ENCODE measurements around the gene KLHL8. TPM values are rescaled to one million over a fixed set of nuclear protein-coding genes. Genes with fewer than 3 reads are reported as not detected.

The KLHL8 gene
- 10 to 100 TPM; 11.2 to 21.8 (median 18.9) TPM for polyA plus RNA-seq (ENCODE audit: insufficient read depth in 1 of 5, insufficient read length in 5 of 5, low replicate concordance in 1 of 5)
- long read RNA-seq, donor 1, full-length matches to known transcripts: 3 of 3 reads
- long read RNA-seq, donor 1, partial matches to known transcripts: 0 of 3 reads
- long read RNA-seq, donor 1, other reads (novel, unspliced or antisense): 0 of 3 reads
- long read RNA-seq, donor 2, full-length matches to known transcripts: 1 of 1 reads
- long read RNA-seq, donor 2, partial matches to known transcripts: 0 of 1 reads
- long read RNA-seq, donor 2, other reads (novel, unspliced or antisense): 0 of 1 reads
- long read RNA-seq, donor 3, full-length matches to known transcripts: 5 of 5 reads
- long read RNA-seq, donor 3, partial matches to known transcripts: 0 of 5 reads
- long read RNA-seq, donor 3, other reads (novel, unspliced or antisense): 0 of 5 reads
- long read RNA-seq, donor 4, full-length matches to known transcripts: 1 of 1 reads
- long read RNA-seq, donor 4, partial matches to known transcripts: 0 of 1 reads
- long read RNA-seq, donor 4, other reads (novel, unspliced or antisense): 0 of 1 reads
- long read RNA-seq, donor 5, full-length matches to known transcripts: 3 of 3 reads
- long read RNA-seq, donor 5, partial matches to known transcripts: 0 of 3 reads
- long read RNA-seq, donor 5, other reads (novel, unspliced or antisense): 0 of 3 reads
- long read RNA-seq, donor 6, full-length matches to known transcripts: 3 of 3 reads
- long read RNA-seq, donor 6, partial matches to known transcripts: 0 of 3 reads
- long read RNA-seq, donor 6, other reads (novel, unspliced or antisense): 0 of 3 reads
- long read RNA-seq, donor 7: 0 reads
- long read RNA-seq, donor 8: 0 reads

GRCh38 chr4:87220094-87220822, at the start of gene KLHL8:
KLHL8 (minus strand) TSS chr4:87220618; CDS start chr4:87195539, 25,079 bp downstream.
- peak; percentile 86 to 87 for DNase-seq

DNA sequence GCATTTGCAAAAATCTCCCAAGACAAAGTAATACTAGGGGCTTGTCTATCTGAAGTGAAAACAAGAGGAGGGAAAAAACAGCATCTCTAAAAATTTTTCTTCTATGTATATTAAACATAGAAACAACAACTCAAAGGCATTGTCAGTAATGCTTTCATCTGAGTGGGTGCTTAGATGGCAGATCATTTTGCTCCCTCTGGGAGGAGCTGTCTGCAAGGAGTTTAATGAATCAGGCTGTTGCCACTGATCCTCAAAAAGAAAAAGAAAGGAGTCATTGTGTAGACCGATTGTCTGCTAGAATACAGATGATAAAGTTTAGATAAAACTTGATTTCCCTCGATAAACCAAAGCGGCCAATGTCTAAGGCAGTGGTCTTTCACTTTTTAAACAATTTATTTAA, 49.7 kb upstream of the KLHL8 start:
- peak; percentile 10 for DNase-seq

DNA sequence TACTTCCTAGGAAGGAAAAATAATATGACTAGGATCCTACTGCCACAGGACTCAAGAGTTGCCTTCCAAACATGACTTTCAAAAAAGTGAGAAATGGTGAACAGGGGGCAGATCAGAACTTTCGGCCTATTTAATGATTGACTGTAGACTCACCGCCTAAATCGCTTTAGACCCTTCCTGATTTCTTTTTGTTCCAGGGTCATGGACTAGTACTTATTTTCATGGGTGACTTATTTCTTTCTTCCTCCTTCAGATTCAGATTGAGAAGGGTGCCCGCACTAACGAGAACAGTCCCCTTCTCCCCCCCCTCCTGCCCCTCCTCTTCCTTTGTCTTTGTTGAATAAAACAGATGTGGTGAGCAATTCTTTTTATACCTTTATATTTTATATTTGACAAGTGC, 48.0 kb upstream of the KLHL8 start:
- no peak for DNase-seq

- DNase-seq: no peak
These were observed 46.6 kb upstream of the KLHL8 start for GRCh38 chr4:87266986-87267385.

- no peak for DNase-seq
These were observed 42.5 kb upstream of the KLHL8 start for GRCh38 chr4:87262886-87263285.

GRCh38 chr4:87260477-87260876, 40.1 kb upstream of the KLHL8 start:
- DNase-seq: no peak

DNA sequence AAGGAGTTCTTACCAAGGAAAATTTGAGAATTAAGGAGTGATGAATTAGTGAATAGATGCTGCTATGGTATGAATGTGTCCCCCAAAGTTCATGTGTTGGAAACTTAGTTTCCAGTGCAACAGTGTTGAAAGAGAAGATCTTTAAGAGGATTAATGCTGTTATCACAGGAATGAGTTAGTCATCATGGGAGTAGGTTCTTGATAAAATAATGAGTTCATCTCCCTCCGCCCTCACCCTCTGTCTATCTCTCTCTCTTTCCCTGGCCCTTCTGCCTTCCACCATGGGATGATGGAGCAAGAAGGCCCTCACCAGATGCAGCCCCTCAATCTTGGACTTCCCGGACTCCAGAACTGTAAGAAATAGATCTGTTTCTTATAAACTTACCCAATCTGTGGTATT, 38.3 kb upstream of the KLHL8 start:
- DNase-seq: no peak

DNA sequence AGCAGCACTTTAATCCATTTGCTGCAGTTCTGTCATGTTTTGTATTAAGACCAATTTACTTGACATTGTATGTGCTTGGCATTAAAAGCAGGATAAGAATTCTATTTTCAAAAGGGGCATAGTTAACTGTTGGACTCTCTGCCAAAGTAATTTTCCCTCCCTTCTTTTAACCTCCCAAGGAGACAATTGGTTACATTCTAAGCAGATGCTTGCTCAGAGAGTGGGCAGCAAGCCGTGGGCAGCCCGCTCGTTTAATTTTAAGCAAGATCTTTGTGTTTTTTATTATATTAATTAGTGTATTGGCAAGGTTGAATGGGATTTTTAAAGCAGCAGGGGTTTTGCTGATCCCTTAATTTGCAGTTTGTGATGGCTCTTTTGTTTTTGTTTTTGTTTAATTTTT, 37.1 kb upstream of the KLHL8 start:
- DNase-seq: no peak

DNA sequence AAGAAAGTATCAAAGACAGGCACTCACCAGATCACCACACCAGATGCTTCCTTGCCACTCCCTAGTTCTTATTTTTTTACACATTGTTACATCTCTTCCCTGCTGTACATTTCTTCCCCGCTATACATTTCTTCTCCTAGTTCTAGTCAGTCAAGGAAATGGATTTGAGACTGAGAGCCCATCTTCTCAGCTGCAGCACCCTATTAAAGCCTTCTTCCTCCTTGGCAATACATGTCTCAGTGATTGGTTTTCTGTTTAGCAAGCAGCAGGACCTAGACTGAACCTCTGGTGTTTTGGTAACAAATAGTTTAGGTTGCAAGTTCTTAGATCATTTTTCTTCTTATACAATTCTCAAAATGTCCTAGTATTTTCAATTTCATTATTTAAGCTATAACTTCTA, 35.3 kb upstream of the KLHL8 start:
- DNase-seq: no peak

DNA sequence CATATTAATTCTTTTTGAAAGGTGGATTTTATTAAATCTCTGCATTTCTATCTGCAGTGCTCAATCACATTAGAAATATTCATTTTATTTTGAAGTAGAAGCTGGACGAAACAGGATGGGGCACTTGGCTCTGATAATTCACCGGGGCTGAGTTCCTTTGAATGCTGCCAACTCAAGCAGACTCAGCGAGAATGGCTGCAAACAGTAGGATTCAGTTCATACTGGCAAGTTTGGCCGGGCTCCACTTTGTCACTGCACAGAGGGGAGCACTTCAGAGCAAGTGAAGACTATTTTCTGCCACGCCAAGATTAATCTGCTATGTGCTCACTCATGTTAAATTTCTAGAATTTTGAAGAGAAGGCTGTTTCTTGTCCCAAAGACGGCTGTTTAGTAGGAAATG, 30.7 kb upstream of the KLHL8 start:
- peak in 1 of 2 donors; percentile 21 for DNase-seq

- no peak for DNase-seq
These were observed 29.9 kb upstream of the KLHL8 start for GRCh38 chr4:87250294-87250693.

DNA sequence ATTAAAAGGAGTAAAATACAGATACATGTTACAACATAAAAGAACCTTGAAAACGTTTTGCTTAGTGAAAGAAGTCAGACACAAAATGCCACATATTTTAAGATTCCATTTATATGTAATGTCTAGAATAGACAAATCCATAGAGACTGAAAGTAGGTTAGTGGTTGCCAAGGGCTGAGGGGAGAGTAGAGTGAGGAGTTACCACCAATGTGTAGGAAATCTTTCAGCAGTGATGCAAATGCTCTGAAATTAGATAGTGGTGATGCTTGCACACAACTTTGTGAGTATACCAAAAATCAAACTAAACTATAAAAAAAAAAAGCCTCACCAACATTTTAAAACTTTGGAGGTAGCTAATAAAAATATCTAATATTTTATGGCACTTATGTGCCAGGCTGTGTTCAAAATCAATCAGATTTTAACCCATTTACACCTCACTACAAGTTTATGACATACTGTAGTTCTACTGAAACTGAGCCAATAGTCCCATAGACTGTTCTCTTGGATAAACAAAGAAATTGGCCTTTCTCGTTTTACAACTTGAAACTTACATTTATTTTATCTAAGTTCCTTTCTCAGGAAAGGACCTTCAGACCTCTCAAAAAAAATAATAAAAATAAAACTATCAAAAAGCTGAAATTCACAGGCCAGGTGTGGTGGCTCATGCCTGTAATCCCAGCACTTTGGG, 29.1 kb upstream of the KLHL8 start:
- DNase-seq: no peak

DNA sequence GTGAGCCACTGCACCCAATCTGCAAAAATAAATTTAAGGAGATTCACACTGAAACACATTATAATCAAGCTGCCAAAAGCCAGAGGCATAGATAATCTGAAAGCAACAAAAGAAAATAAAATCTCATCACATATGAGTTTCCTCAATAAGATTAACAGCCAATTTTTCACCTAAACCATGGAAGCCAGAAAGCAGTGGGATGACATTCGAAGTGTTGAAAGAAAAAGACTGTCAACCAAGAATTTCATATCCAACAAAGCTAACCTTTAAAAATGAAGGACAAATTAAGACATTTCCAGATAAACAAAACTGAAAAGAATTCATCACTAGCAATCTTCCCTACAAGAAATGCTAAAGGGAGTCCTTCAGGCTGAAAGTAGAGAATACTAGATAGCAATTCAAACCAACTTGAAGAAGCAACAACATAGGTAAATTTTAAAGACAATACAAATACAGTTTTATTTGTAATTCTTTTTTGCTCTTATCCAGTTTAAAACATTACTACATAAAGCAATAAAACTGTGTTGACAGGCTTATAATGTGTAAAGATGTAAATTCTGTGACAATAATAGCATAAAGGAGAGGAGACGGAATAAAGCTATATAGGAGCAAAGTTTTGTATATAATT, 23.1 kb upstream of the KLHL8 start:
- no peak for DNase-seq

DNA sequence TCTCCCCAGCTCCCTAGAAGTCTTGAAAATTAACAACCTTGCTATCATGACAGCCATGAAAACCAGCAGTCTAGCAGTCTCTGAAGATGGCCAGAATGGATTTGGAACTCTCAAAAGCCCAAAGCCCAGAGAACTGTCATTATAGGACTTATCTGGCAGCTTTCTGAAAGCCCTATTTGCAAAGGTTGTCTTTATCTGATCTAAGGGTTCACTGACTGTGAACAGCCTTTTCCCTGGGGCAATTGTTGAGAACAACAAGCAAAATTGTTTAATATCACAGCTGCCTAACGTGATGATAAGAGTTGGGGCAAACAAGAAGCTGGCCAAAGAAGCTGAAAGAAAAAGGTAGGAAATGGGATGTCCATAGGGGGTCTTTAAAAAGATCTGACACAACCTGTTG, 20.9 kb upstream of the KLHL8 start:
- no peak for DNase-seq

GRCh38 chr4:87240341-87240740, 19.9 kb upstream of the KLHL8 start:
- no peak for DNase-seq

- no peak for DNase-seq
These were observed 19.4 kb upstream of the KLHL8 start for GRCh38 chr4:87239821-87240220.

- no peak for DNase-seq
These were observed 18.8 kb upstream of the KLHL8 start for GRCh38 chr4:87239194-87239593.

DNA sequence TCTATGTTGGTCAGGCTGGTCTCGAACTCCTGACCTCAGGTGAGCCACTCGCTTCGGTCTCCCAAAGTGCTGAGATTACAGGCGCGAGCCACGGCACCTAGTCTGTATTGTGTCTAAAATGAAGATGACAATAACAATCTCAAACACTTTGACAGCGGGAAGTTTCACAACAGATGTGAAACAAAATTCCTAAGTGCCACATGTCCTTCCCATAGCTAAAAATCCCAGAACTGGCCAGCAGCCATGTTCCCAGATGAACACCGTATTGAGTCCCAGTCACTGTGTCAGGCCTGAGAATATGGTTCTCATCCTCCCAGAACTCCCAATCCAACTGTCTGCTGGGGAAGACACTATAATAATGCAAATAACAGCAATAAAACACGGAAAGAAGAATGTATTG, 16.4 kb upstream of the KLHL8 start:
- DNase-seq: no peak

- no peak for DNase-seq
These were observed 14.7 kb upstream of the KLHL8 start for GRCh38 chr4:87235020-87235671.

- no peak for DNase-seq
These were observed 11.8 kb upstream of the KLHL8 start for GRCh38 chr4:87232216-87232615.

DNA sequence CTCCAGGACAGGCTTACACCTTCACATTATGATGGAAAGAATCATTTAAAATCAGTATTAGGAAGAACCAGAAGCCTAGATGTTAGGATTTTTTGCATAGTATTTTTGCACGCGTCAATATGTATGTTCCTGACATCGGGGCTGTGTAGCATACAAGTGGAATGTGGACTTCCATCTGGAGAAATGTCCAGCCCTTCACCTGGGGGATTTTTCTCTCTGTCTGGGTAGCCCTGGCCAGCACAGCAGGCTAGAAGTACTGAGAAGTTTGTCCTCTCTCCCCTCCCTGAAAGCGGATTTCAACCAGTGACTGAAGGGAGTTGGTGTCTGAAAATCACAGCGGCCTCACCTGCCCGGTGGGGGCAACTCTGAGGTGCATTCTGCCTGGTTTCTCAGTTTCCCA, 10.4 kb upstream of the KLHL8 start:
- DNase-seq: no peak

Measured in right lung (tissue), 10 donors.